Activated naive CD4-positive, alpha-beta T cell treated with anti-CD3 and anti-CD28 coated beads for 36 hours (primary cell): Measurements from ENCODE around the gene ARG2. TPM values are rescaled to one million over a fixed set of nuclear protein-coding genes. Genes with fewer than 3 reads are reported as not detected.

ENCODE experiments used
- CTCF ChIA-PET: fragments of 350-600 bp; sonication (Branson Sonifier 250); formaldehyde crosslinking; loops from one replicate; lab custom pipeline; 2021; ENCODE audit warnings: antibody characterized with exemption; lab: Charles Lee
- DNase-seq: peaks from one replicate; pipeline ENCODE4 v3.0.0-alpha.2; 2020
- H3K27ac Mint-ChIP-seq: one replicate; pipeline ENCODE4 v1.8.0; 2021; ENCODE audit warnings: mild to moderate bottlenecking, mixed read lengths
- H3K27me3 Mint-ChIP-seq: one replicate; pipeline ENCODE4 v1.8.0; 2021; ENCODE audit warnings: low read depth, mixed read lengths
- H3K36me3 Mint-ChIP-seq: one replicate; pipeline ENCODE4 v1.8.0; 2021; ENCODE audit warnings: low read depth, mixed read lengths
- H3K4me1 Mint-ChIP-seq: one replicate; pipeline ENCODE4 v1.8.0; 2021; ENCODE audit warnings: low read depth, mixed read lengths
- H3K4me3 Mint-ChIP-seq: one replicate; pipeline ENCODE4 v1.8.0; 2021; ENCODE audit warnings: mild to moderate bottlenecking, moderate library complexity, mixed read lengths
- H3K9me3 Mint-ChIP-seq: one replicate; pipeline ENCODE4 v1.8.0; 2021; ENCODE audit warnings: mixed read lengths
- intact Hi-C: fragments of 100-400 bp; cut with micrococcal nuclease; formaldehyde crosslinking; loops from one replicate; pipeline ENCODE4 v1.15.1; 2023
- total RNA-seq, 2 experiments: library from RNA; stranded (reverse); gene quantifications; one replicate each; pipeline ENCODE4 v1.2.3, GENCODE V29; 2021

The ARG2 gene
- total RNA-seq = 10 to 100 TPM; 20.3 to 20.8 TPM

DNA sequence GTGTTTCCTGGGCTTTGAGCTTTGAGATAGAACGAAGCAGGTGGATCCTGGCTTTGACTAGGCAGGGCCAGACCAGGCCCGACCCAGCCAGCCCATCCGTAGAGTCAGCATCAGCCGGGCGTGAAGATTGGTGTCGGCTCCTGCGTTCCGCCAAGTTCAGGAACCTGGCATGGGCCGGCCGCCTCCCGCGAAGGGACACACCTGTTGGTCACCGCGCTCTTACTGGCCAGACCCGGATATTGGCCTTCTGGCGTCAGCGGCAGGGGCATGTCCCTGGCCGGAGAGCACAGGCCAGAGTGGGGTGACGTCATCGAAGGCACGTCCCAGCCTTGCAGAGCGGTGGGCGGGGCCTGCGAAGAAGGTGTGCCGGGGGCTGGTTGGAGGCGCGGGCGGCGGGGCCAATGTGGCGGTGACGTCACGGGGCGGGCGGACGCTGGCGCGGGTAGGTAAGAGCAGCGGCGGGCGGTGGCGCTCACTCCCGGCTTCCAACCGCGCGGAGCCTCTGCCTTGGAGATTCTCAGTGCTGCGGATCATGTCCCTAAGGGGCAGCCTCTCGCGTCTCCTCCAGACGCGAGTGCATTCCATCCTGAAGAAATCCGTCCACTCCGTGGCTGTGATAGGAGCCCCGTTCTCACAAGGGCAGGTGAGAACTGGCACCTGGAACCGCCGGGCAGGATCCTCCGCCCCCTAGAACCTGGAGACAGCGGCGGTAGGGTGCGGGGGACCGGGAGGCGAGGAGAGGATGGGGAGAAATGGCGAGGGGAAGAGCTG lies at the start of gene ARG2:
ARG2 (plus strand) TSS at position 475 of the 771 bp plus-strand sequence; CDS start at position 533, 58 bp downstream.
- CTCF ChIA-PET = interaction anchor here (0.6 to 6.1 kb wide), 34 partner anchors 9 to 413 kb away, joined by 3 to 134 read pairs (median 4); partner anchors contain the start of genes PIGH, RDH11, RDH12 and VTI1B
- Mint-ChIP-seq H3K4me1 (peaks cover 42% of the 10 kb centered on the region), H3K9me3 (no peaks in the 10 kb centered on the region), H3K36me3 (peaks cover 2% of the 10 kb centered on the region), H3K4me3 (peak within 1 kb of the TSS; percentile 87), H3K27me3 (peaks cover 4% of the 10 kb centered on the region), H3K27ac (peak within 1 kb of the TSS; percentile 69)
- intact Hi-C loops = loop anchor here (1.0 kb wide), 6 partner anchors 19 to 197 kb away; partner anchors contain the start of genes PIGH, RDH11 and ZFYVE26
- DNase-seq = peak; percentile 98

DNA sequence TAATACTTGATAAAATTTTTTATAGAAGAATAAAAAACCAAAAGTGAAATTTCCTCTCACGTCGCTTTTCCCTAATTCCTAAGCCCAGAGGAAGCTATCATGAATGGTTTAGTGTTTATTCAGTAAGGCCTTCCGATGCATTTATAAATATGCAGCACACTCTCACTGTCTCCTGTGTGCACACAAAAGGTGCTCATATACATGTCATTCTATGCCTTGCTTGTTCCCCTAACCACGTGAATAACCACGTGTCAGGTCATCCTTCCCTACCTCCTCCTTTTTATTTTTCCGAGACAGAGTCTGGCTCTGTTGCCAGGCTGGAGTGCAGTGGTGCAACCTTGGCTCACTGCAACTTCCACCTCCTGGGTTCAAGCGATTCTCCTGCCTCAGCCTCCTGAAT lies 49.3 kb upstream of the ARG2 start:
- CTCF ChIA-PET = interaction anchor here (0.9 to 8.4 kb wide), 25 partner anchors 9 to 185 kb away, joined by 3 to 191 read pairs (median 6); partner anchors contain the start of genes ARG2 and PIGH
- Mint-ChIP-seq H3K4me1 (no peaks in the 10 kb centered on the region), H3K9me3 (no peaks in the 10 kb centered on the region), H3K4me3 (no peak overlapping the region), H3K27ac (no peak overlapping the region), H3K27me3 (no peaks in the 10 kb centered on the region), H3K36me3 (no peaks in the 10 kb centered on the region)
- intact Hi-C loops = no loop called here
- no peak for DNase-seq

DNA sequence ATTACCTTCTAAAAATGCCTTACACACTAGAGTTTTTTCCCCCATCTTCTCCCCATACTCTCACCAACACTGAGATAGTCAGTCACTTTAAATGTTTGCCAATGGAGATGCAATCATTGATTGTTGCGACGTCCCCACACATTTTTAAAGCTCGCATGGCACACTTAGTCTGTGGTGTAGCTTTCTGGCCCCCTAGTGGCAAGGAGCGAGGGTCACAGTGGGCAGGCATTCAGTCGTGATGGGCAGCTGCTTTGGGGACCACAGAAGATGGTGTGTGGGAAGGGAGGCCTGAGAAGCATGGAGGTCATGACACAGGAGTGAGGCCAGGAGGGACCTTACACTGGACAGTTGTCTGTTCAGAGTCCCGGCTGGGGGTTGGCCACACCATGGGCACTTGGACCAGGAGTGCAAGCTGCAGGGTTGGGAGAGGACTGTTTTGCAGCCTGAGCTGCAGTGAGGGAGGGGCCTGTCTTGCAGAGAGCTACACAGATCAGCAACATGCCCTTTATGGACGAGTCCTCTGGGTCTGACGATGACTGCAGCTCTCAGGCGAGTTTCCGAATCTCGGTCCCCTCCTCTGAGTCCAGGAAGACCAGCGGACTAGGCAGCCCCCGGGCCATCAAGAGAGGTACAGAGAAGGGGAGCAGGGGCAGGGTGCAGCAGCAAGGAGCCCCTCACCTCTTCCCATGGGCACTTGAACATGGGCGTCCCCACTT lies 48.3 kb upstream of the ARG2 start:
- no peak overlapping the region for H3K27ac Mint-ChIP-seq
- CTCF ChIA-PET = interaction anchor here (0.6 to 8.4 kb wide), 58 partner anchors 9 to 1861 kb away, joined by 3 to 191 read pairs (median 4); partner anchors contain the start of genes ARG2, PIGH, PLEKHH1 and TMEM229B
- no peaks in the 10 kb centered on the region for H3K27me3 Mint-ChIP-seq

DNA sequence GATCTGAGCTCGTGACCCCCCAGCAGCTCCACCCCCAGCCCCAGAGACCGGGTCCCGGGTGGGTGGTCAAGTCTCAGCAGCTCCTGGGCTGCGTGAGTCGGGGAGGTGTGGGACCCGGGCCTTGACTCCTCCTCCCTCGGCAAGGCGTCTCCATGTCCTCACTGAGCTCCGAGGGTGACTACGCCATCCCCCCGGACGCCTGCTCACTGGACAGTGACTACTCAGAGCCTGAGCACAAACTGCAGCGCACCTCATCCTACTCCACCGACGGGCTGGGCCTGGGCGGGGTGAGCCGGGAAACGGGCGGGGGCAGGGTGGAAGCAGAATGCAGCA lies 47.8 kb upstream of the ARG2 start:
- Mint-ChIP-seq H3K4me1 (no peaks in the 10 kb centered on the region), H3K4me3 (no peak overlapping the region), H3K36me3 (no peaks in the 10 kb centered on the region), H3K27ac (no peak overlapping the region), H3K27me3 (no peaks in the 10 kb centered on the region), H3K9me3 (no peaks in the 10 kb centered on the region)
- no peak for DNase-seq
- CTCF ChIA-PET = interaction anchor here (0.6 to 8.4 kb wide), 40 partner anchors 9 to 1111 kb away, joined by 3 to 191 read pairs (median 5); partner anchors contain the start of genes PIGH and TMEM229B
- intact Hi-C loops = loop anchor here (1.0 kb wide), 2 partner anchors 46 to 145 kb away; no protein-coding TSS in a partner anchor

More for the DNA sequence above, 48.3 kb upstream of the ARG2 start:
- H3K36me3 Mint-ChIP-seq = no peaks in the 10 kb centered on the region
- intact Hi-C loops = loop anchor here (1.0 kb wide), 2 partner anchors 45 to 144 kb away; no protein-coding TSS in a partner anchor
- H3K4me3 Mint-ChIP-seq = no peak overlapping the region
- no peaks in the 10 kb centered on the region for H3K9me3 Mint-ChIP-seq
- DNase-seq = peak; percentile 84
- H3K4me1 Mint-ChIP-seq = no peaks in the 10 kb centered on the region

DNA sequence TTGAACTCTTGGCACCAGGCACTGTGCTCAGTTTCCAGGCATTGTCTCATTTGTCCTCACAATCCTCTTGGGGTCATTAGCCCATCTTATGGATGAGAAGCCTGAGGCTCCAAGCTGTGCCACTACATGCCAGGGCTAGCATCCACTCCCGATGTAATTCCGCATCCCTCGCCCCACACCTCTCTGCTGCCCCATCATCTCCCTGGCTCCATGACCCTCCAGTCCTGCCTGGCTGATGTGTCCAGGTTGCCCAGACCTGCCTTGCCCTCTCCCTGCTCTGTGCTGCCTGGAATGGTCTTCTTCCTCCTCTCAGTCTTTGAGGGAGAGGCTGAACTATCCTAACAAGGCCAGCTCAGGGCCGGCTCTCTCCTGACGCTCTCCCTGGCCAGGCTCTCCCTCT lies 47.1 kb upstream of the ARG2 start:
- H3K4me1 Mint-ChIP-seq = no peaks in the 10 kb centered on the region
- intact Hi-C loops = no loop called here
- H3K9me3 Mint-ChIP-seq = no peaks in the 10 kb centered on the region
- H3K36me3 Mint-ChIP-seq = no peaks in the 10 kb centered on the region
- H3K27ac Mint-ChIP-seq = no peak overlapping the region
- H3K4me3 Mint-ChIP-seq = no peak overlapping the region
- no peaks in the 10 kb centered on the region for H3K27me3 Mint-ChIP-seq
- DNase-seq = no peak
- CTCF ChIA-PET = interaction anchor here (1.1 to 8.4 kb wide), 10 partner anchors 9 to 205 kb away, joined by 3 to 191 read pairs (median 10); no protein-coding TSS in a partner anchor

DNA sequence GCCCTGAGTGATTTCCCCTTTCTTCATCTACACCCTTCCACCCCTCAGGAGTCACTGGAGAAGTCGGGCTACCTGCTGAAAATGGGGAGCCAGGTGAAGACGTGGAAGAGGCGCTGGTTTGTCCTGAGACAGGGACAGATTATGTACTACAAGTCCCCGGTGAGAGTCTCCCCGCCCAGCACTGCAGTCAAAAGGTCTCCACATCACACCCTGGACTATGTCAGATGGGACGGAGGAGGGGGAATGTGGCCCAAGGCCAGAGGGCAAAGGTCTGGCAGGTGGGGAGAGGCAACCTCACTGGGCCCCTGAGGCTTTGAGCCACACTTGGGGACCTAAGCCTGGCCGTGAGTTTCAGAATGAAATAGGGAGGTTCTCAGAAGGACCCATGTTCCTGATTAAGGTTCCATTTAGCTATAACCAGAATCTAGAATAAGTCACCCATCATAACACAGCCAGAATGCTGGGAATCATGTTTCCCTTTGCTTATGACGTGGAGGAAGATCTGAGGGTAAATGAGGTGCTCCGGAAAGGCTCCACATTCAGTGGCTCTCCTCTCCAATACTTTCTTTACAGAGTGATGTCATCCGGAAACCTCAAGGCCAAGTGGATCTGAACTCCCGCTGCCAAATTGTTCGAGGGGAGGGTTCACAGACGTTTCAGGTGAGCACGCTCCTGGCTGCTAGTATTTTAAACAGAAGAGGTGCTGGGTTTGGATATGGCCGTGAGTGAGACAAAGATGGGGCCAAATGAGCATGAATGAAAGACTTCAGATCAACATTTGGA lies 46.3 kb upstream of the ARG2 start:
- H3K27ac Mint-ChIP-seq = no peak overlapping the region
- DNase-seq = no peak
- H3K36me3 Mint-ChIP-seq = no peaks in the 10 kb centered on the region
- intact Hi-C loops = no loop called here
- no peaks in the 10 kb centered on the region for H3K27me3 Mint-ChIP-seq
- CTCF ChIA-PET = interaction anchor here (3.5 to 8.4 kb wide), 3 partner anchors 8 to 145 kb away, joined by 24 to 191 read pairs (median 121); no protein-coding TSS in a partner anchor
- H3K4me1 Mint-ChIP-seq = no peaks in the 10 kb centered on the region
- H3K4me3 Mint-ChIP-seq = no peak overlapping the region
- H3K9me3 Mint-ChIP-seq = no peaks in the 10 kb centered on the region

DNA sequence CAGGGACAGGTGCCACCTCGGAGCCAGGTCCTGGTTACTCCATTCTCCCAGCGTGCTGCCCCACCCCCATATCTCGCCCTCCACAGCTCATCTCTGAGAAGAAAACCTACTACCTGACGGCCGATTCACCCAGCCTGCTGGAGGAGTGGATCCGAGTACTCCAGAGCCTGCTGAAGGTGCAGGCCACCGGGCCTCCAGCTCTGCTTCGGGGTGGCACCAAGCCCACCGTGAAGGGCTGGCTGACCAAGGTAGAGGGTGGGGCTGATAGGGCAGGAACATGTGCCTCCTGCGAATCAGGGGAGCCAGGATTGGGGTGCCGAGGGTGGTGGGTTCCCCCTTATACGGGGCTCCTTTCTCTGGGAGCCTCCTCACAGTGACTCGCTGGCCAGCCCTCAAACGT lies 45.6 kb upstream of the ARG2 start:
- Mint-ChIP-seq H3K27me3 (no peaks in the 10 kb centered on the region), H3K36me3 (no peaks in the 10 kb centered on the region), H3K9me3 (no peaks in the 10 kb centered on the region), H3K27ac (no peak overlapping the region), H3K4me1 (no peaks in the 10 kb centered on the region), H3K4me3 (no peak overlapping the region)
- intact Hi-C loops = no loop called here
- CTCF ChIA-PET = interaction anchor here (8.0 kb wide), 1 partner anchor 146 kb away, joined by 191 read pairs; no protein-coding TSS in a partner anchor
- no peak for DNase-seq

DNA sequence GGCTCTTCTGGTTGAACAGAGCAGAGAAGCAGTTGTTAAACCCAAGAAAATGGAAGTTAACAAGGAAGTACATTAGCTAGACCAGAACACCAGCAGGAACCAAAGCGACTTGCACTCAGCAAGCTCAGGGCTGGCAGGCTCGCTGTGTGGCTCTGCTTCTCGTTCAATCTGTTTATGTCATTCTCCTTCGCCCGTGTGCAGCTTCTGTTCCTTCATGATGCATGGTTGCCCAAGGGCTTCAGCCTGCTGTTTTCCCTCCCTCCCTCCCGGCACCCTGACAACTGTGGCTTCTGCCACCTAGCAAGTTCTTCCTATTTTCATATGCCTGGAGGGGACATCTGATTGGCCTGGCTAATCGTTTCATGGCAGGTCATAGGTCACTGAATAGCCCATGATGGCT lies 44.9 kb upstream of the ARG2 start:
- intact Hi-C loops = no loop called here
- no peaks in the 10 kb centered on the region for H3K9me3 Mint-ChIP-seq
- no peak overlapping the region for H3K27ac Mint-ChIP-seq
- no peak for DNase-seq
- no peaks in the 10 kb centered on the region for H3K36me3 Mint-ChIP-seq
- no peaks in the 10 kb centered on the region for H3K27me3 Mint-ChIP-seq
- no peaks in the 10 kb centered on the region for H3K4me1 Mint-ChIP-seq
- CTCF ChIA-PET = interaction anchor here (8.0 kb wide), 1 partner anchor 146 kb away, joined by 191 read pairs; no protein-coding TSS in a partner anchor
- H3K4me3 Mint-ChIP-seq = no peak overlapping the region

DNA sequence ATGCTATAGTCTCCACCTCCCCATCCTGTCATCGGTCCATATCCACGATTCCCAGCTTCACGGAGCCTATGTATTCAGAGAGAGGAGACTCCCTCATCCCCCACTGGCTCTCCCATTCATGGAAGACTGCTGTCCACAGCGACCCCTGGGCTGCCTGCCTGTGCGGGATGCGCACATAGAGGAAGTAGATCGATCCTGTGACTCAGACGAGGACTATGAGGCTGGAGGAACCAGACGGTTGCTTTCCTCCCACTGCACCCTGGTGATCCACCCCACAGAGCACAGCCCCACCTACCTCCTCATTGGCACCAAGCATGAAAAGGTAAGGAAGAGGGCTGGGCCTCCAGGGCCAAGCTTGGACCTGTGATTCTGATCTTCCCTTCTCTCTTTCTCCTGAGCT lies 44.0 kb upstream of the ARG2 start:
- intact Hi-C loops = no loop called here
- no peak overlapping the region for H3K4me3 Mint-ChIP-seq
- no peak overlapping the region for H3K27ac Mint-ChIP-seq
- no peaks in the 10 kb centered on the region for H3K9me3 Mint-ChIP-seq
- H3K36me3 Mint-ChIP-seq = no peaks in the 10 kb centered on the region
- no peaks in the 10 kb centered on the region for H3K4me1 Mint-ChIP-seq
- no peaks in the 10 kb centered on the region for H3K27me3 Mint-ChIP-seq
- no peak for DNase-seq
- CTCF ChIA-PET = interaction anchor here (1.5 to 3.7 kb wide), 4 partner anchors 49 to 155 kb away, joined by 5 to 19 read pairs (median 12); no protein-coding TSS in a partner anchor

DNA sequence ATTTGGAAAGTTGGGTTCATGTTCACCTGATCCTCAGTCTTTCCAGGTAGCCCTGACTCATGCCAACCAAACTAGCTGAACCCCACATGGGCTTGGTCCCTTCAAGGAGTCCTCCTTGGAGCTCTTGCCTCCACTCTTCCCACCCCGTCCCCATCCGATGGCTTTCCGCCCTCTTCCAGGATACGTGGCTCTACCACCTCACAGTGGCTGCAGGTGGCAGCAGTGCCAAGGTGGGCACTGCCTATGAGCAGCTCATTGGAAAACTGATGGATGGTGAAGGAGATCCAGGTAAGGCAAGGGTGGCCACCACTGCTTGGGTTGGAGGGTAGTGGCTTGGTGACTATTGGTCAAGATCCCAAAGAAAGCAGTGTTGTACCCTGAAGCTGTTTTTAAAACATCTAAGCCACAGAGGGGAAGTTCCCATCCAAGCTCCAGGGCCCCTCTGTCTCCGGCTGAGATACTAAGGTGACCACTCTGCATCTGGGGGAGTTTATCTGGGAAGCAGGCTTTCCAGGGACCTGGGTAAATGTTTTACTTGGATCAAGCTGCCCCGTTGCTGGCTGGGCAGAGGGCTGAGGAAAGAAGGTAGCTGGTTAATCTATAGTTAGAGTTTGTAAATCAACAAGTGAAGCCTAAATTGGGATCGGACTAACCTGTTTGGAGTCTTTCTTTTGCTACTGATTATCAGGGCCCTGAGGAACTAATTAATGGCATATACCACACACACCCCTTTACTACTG lies 43.3 kb upstream of the ARG2 start:
- no peaks in the 10 kb centered on the region for H3K9me3 Mint-ChIP-seq
- no peak overlapping the region for H3K4me3 Mint-ChIP-seq
- H3K36me3 Mint-ChIP-seq = no peaks in the 10 kb centered on the region
- H3K4me1 Mint-ChIP-seq = no peaks in the 10 kb centered on the region
- no peaks in the 10 kb centered on the region for H3K27me3 Mint-ChIP-seq
- no peak overlapping the region for H3K27ac Mint-ChIP-seq
- CTCF ChIA-PET = interaction anchor here (1.5 to 3.7 kb wide), 4 partner anchors 50 to 156 kb away, joined by 5 to 19 read pairs (median 12); no protein-coding TSS in a partner anchor
- intact Hi-C loops = no loop called here
- no peak for DNase-seq
